DND-41 (cell line): ENCODE results near the gene ZNF791.
"Not testable (repeated sequence)": the region's sequence is repeated elsewhere in the genome, so short reads cannot be mapped to it uniquely, and the experiment has no call there.

Experiments used
- ATAC-seq: fragments of 200-7000 bp; cut with Tn5 transposase; 3 replicates; pipeline ENCODE4 v1.9.1; 2021; ENCODE audit warnings: low read depth; ENCODE audit not compliant: insufficient read depth
- DNase-seq: peaks from one replicate; pipeline ENCODE4 v3.0.0-alpha.2; 2020
- H2AFZ ChIP-seq: 2 replicates; pipeline ENCODE4 v1.6.0; 2012; ENCODE audit warnings: low read depth, low read length
- H3K27ac ChIP-seq: 2 replicates; pipeline ENCODE4 v1.5.1; 2012; ENCODE audit warnings: low read length, inconsistent platforms
- H3K27me3 ChIP-seq: fragments of 200-600 bp; sonication (generic); 2 replicates; pipeline ENCODE4 v1.6.0; 2012; ENCODE audit warnings: low read length, mild to moderate bottlenecking, inconsistent platforms; ENCODE audit not compliant: insufficient read depth, poor library complexity
- H3K36me3 ChIP-seq: 2 replicates; pipeline ENCODE4 v1.5.1; 2012; ENCODE audit warnings: low read length, inconsistent platforms; ENCODE audit not compliant: insufficient read depth
- H3K4me1 ChIP-seq: 2 replicates; pipeline ENCODE4 v1.5.1; 2012; ENCODE audit warnings: mild to moderate bottlenecking, low read length; ENCODE audit not compliant: insufficient read depth
- H3K4me2 ChIP-seq: 2 replicates; pipeline ENCODE4 v1.6.0; 2012; ENCODE audit warnings: mild to moderate bottlenecking, moderate library complexity, low read length, inconsistent platforms; ENCODE audit not compliant: insufficient read depth
- H3K4me3 ChIP-seq, 2 experiments: fragments of 200-600 bp in 1 of 2; shearing (Covaris generic) in 1 of 2; 2 replicates each; pipeline ENCODE4 v1.5.1; 2012 to 2016; ENCODE audit warnings: inconsistent platforms in 2 of 2, low read length in 2 of 2, mild to moderate bottlenecking in 2 of 2, low read depth in 1 of 2, moderate library complexity in 1 of 2
- H3K79me2 ChIP-seq: 2 replicates; pipeline ENCODE4 v1.6.0; 2012; ENCODE audit warnings: low read length, inconsistent platforms; ENCODE audit not compliant: insufficient read depth
- H3K9ac ChIP-seq: 2 replicates; pipeline ENCODE4 v1.6.0; 2012; ENCODE audit warnings: low read depth, mild to moderate bottlenecking, inconsistent platforms, low read length, moderate library complexity
- H3K9me3 ChIP-seq: 2 replicates; pipeline ENCODE4 v1.5.1; 2012; ENCODE audit warnings: low read length, moderate library complexity, mild to moderate bottlenecking, inconsistent platforms; ENCODE audit not compliant: insufficient read depth, severe bottlenecking
- H4K20me1 ChIP-seq: 2 replicates; pipeline ENCODE4 v1.6.0; 2012; ENCODE audit warnings: low read length; ENCODE audit not compliant: insufficient read depth
- EZH2 ChIP-seq: IDR thresholded peaks from 3 replicates; pipeline ENCODE4 v1.6.1; 2012; ENCODE audit warnings: borderline replicate concordance, low read depth, mild to moderate bottlenecking, moderate library complexity, low read length, inconsistent platforms; ENCODE audit not compliant: severe bottlenecking
- TF ChIP-seq, protein P1 (sequence below): IDR thresholded peaks from 2 replicates; pipeline ENCODE4 v1.5.1; 2012; ENCODE audit warnings: borderline replicate concordance, low read length, moderate library complexity, mild to moderate bottlenecking; ENCODE audit not compliant: poor library complexity, severe bottlenecking; ENCODE audit errors: extremely low read depth

Gene ZNF791

DNA sequence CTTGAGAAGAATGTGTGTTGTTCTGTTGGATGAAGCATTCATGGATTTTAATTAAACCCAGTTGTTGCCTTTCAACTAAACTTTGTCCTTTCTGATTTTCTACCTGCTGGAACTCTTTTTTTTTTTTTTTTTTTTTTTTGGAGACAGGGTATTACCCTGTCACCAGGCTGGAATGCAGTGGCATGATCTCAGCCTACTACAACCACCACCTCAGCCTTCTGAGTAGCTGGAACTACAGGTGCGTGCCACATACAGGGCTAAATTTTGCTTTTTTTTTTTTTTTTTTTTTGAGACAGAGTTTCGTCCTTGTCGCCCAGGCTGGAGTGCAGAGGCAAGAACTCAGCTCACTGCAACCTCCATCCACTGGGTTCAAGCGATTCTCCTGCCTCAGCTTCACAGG, 6.9 kb downstream of the ZNF791 start:
- peaks cover 82% of the 10 kb centered on the region for H3K79me2 ChIP-seq
- no peak overlapping the region for H3K27ac ChIP-seq
- H3K9ac ChIP-seq: no peak overlapping the region
- H3K27me3 ChIP-seq: no peaks in the 10 kb centered on the region
- H3K9me3 ChIP-seq: no peaks in the 10 kb centered on the region
- no peak overlapping the region for H3K4me2 ChIP-seq
- peaks cover 20% of the 10 kb centered on the region for H4K20me1 ChIP-seq
- H3K36me3 ChIP-seq: peaks cover 9% of the 10 kb centered on the region
- no peak overlapping the region for H3K4me3 ChIP-seq
- H2AFZ ChIP-seq: no peak overlapping the region
- TF ChIP-seq, protein P1, sequence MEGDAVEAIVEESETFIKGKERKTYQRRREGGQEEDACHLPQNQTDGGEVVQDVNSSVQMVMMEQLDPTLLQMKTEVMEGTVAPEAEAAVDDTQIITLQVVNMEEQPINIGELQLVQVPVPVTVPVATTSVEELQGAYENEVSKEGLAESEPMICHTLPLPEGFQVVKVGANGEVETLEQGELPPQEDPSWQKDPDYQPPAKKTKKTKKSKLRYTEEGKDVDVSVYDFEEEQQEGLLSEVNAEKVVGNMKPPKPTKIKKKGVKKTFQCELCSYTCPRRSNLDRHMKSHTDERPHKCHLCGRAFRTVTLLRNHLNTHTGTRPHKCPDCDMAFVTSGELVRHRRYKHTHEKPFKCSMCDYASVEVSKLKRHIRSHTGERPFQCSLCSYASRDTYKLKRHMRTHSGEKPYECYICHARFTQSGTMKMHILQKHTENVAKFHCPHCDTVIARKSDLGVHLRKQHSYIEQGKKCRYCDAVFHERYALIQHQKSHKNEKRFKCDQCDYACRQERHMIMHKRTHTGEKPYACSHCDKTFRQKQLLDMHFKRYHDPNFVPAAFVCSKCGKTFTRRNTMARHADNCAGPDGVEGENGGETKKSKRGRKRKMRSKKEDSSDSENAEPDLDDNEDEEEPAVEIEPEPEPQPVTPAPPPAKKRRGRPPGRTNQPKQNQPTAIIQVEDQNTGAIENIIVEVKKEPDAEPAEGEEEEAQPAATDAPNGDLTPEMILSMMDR: no peak
- no peak for TF ChIP-seq EZH2
- peaks cover 18% of the 10 kb centered on the region for H3K4me1 ChIP-seq
- ATAC-seq: no peak
- DNase-seq: no peak

DNA sequence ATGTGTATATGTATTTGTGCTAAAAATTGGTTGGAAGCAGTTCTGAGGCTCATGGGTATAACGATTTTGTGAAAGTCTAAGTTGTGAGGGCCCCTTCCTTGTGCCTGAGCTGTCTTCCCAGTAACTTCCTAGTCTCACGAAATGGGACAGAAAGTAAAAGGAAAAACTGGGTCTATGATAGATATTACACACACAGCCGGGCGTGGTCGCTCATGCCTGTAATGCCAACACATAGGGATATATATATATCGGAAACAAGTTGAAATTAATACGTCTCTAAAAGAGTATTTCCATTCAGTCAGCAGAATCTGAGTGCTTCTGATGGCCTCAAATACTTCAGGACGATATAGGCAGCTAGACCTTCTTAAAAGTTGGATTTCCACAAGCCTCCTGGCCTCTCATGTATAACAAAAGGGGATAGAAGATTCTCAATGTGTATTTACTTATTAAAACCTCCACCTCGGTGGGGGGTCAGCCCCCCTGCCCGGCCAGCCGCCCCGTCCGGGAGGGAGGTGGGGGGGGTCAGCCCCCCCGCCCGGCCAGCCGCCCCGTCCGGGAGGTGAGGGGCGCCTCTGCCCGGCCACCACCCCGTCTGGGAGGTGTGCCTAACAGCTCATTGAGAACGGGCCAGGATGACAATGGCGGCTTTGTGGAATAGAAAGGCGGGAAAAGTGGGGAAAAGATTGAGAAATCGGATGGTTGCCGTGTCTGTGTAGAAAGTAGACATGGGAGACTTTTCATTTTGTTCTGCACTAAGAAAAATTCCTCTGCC, 10.7 kb downstream of the ZNF791 start:
- not testable (repeated sequence) for DNase-seq, H2AFZ ChIP-seq, H3K27me3 ChIP-seq, H3K9me3 ChIP-seq, ATAC-seq, H3K27ac ChIP-seq, H4K20me1 ChIP-seq, H3K4me1 ChIP-seq, H3K4me2 ChIP-seq, H3K4me3 ChIP-seq, H3K9ac ChIP-seq
- H3K79me2 ChIP-seq: peaks cover 55% of the 10 kb centered on the region
- peaks cover 25% of the 10 kb centered on the region for H3K36me3 ChIP-seq

DNA sequence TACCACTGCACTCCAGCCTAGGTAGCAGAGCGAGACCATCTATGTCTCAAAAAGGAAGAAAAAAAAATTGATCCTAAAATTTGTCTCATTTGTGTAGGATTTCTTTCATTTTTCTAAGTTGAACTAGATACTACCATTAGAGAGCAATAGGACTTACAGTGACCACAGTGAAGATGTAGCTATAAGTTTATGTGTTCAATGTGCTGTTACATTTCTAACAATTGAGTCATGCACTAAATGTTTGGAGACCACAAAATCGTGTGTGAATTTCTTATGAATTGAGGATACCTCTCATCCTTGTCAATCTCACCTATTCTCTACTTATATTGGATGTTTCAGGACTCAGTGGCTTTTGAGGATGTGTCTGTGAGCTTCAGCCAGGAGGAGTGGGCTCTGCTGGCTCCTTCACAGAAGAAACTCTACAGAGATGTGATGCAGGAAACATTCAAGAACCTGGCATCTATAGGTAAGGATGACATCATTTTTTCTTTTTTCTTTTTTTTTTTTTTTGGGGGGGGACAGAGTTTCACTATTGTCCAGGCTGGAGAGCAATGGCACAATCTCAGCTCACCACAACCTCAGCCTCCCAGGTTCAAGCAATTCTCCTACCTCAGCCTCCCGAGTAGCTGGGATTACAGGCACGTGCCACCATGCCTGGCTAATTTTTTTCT, 12.8 kb downstream of the ZNF791 start:
- ATAC-seq (no peak), DNase-seq (no peak)
- Histone ChIP-seq H4K20me1 (no peaks in the 10 kb centered on the region; the same call in 1 of the 2 replicates), H3K36me3 (peaks cover 43% of the 10 kb centered on the region), H3K4me1 (no peaks in the 10 kb centered on the region), H3K79me2 (peaks cover 35% of the 10 kb centered on the region), H3K27ac (no peak overlapping the region), H3K9me3 (no peaks in the 10 kb centered on the region), H3K27me3 (no peaks in the 10 kb centered on the region), H2AFZ (no peak overlapping the region), H3K9ac (no peak overlapping the region), H3K4me2 (no peak overlapping the region), H3K4me3 (no peak overlapping the region)
- TF ChIP-seq EZH2: no peak
- TF ChIP-seq, protein P1: no peak

DNA sequence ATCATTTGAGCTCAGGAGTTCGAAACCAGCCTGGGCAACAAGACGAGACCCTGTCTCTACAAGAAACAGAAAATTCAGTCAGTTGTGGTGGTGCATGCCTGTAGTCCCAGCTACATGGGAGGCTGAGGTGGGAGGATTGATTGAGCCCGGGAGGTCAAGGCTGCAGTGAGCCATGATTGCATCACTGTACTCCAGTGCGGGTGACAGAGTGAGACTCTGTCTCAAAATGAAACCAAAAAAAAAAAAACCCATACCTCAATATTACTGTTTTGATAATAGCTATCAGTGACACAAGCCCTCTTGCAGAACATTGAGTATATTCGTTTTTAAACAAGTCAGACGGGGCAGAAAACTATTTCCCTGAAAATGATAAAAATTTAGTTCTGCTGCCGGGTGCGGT, 16.2 kb downstream of the ZNF791 start:
- Histone ChIP-seq H3K36me3 (peaks cover 58% of the 10 kb centered on the region), H3K9me3 (no peaks in the 10 kb centered on the region), H3K27me3 (no peaks in the 10 kb centered on the region), H3K4me3 (no peak overlapping the region), H3K9ac (no peak overlapping the region), H3K27ac (no peak overlapping the region), H3K4me2 (no peak overlapping the region), H3K4me1 (no peaks in the 10 kb centered on the region), H4K20me1 (no peaks in the 10 kb centered on the region), H3K79me2 (peaks cover 10% of the 10 kb centered on the region; the same call in 1 of the 2 replicates), H2AFZ (no peak overlapping the region)
- ATAC-seq (no peak), DNase-seq (no peak)
- TF ChIP-seq, protein P1: no peak
- no peak for TF ChIP-seq EZH2
